Epithelial cell of esophagus (primary cell): Measurements from ENCODE around the gene CCDC85A.

ENCODE experiments used
- DNase-seq: peaks from one replicate; pipeline ENCODE4 v3.0.0; 2010; ENCODE audit warnings: low read depth
- H3K4me3 ChIP-seq: 2 replicates; pipeline ENCODE4 v1.5.1; 2011; ENCODE audit warnings: mild to moderate bottlenecking, low read length, control low read depth
- TF ChIP-seq, protein P1 (sequence below): IDR thresholded peaks from 2 replicates; pipeline ENCODE4 v1.5.1; 2011; ENCODE audit warnings: low read depth, mild to moderate bottlenecking, low read length, control low read depth, inconsistent platforms; ENCODE audit not compliant: insufficient read depth; ENCODE audit errors: missing control alignments

Gene CCDC85A

DNA sequence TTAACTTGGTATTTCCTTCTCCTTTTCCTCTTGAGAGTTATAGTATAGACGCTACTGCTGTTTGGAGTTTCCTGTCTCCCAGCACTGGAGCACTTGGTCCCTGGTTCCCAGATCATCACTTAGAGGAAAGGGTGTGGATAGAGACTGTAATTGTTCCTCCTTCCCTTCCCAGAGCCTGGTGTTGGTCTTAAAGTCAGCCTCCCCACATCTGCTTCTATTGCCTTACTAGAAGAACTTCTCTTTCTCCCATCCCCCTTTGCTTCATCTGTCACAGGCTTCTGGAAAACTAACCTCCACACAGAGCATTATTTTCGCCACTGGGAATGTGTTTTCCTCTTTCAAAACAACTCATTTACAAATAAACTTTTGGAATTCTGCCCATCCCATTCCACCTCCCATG, 131.0 kb downstream of the CCDC85A start:
- no peak for DNase-seq
- TF ChIP-seq, protein P1, sequence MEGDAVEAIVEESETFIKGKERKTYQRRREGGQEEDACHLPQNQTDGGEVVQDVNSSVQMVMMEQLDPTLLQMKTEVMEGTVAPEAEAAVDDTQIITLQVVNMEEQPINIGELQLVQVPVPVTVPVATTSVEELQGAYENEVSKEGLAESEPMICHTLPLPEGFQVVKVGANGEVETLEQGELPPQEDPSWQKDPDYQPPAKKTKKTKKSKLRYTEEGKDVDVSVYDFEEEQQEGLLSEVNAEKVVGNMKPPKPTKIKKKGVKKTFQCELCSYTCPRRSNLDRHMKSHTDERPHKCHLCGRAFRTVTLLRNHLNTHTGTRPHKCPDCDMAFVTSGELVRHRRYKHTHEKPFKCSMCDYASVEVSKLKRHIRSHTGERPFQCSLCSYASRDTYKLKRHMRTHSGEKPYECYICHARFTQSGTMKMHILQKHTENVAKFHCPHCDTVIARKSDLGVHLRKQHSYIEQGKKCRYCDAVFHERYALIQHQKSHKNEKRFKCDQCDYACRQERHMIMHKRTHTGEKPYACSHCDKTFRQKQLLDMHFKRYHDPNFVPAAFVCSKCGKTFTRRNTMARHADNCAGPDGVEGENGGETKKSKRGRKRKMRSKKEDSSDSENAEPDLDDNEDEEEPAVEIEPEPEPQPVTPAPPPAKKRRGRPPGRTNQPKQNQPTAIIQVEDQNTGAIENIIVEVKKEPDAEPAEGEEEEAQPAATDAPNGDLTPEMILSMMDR: no peak

DNA sequence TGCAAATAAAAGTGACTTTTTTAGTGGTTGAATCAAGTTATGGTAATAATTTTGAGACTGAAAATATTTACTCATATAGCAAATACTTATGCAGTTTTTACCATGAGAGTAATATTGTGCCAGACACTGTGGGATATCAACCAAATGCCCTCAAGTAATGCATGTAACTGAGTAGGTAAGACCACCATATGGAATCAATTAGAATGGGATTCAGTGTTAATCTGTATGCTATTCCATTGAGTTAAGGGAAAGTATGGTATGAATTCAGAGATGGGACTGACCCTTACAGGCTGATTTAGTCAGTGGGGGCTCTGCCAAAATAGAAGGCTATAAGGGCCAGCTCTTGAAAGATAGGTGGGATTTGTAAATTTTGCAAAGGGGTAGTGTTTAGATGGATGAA, 131.6 kb downstream of the CCDC85A start:
- DNase-seq: no peak
- TF ChIP-seq, protein P1: no peak
- H3K4me3 ChIP-seq: no peak overlapping the region

More for the DNA sequence above, 131.0 kb downstream of the CCDC85A start:
- H3K4me3 ChIP-seq: no peak overlapping the region

DNA sequence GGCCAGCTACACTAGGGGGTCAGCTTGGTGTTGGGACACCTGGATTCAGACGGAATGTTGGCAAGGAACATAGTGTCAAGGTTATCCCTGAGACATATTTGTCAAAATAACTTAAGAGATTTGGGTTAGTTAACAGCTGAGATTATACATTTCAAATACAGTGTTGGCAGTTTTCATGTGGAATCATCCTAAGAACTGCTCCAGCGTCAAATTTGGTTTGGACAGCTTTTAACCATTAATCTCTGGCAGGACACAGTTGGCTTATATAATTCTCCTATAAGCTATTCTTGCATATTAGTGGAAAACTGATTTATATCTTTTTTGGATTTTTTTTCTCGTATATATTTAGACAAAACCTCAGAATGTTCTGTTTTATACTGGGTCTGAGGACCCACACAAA, 132.2 kb downstream of the CCDC85A start:
- TF ChIP-seq, protein P1: no peak
- no peak for DNase-seq
- H3K4me3 ChIP-seq: no peak overlapping the region

DNA sequence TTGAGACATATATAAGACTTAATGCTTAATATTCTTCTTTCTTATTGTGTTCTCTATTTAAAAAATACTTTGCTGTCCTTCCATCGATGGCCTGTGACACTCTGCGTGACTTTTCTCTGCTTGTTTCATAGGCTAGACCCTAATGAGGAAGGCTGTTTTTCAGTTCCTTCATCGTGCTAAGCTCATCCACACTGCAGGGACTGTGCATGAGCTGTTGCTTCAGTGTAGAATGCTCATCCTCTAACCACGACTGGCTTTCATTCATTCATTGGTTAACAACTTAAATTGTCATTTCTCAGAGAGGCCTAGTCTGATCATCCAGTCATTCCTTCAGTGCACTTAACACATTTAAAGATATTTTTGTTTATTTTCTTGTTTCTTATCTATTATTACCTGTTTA, 134.4 kb downstream of the CCDC85A start:
- TF ChIP-seq, protein P1: no peak
- DNase-seq: no peak
- H3K4me3 ChIP-seq: no peak overlapping the region

DNA sequence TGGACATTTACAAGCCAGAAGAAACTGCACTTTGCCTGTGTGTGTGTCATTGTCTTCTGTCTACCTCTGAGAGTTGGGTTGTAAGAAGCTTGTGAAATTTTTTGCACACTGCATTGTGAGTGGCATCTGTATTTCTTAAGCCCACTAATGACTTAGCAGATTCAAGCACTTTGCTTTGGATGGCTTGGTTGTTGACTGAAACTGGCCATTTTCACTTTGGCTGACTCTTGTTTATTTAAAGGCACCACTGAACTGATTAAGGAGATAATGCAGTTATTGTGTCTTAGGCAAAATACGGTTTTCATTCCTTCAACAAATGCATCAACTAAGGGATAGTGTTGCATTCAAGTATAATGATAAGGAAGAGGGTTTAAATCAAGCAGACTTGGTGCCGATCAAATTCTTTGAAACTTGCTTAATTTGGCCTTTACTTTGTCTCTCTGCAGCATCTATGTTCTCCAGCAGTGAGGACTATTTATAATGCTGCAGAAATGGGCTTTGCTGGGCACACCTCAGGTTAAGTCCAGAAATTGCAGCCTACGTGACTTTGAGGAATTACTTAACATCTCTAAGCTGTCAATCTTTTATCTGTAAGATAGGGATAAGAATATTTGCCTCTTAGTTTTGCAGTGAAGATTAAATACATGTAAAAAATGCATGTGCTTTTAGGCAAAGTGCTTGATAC, 142.0 kb downstream of the CCDC85A start:
- TF ChIP-seq, protein P1: no peak
- DNase-seq: no peak
- H3K4me3 ChIP-seq: no peak overlapping the region

DNA sequence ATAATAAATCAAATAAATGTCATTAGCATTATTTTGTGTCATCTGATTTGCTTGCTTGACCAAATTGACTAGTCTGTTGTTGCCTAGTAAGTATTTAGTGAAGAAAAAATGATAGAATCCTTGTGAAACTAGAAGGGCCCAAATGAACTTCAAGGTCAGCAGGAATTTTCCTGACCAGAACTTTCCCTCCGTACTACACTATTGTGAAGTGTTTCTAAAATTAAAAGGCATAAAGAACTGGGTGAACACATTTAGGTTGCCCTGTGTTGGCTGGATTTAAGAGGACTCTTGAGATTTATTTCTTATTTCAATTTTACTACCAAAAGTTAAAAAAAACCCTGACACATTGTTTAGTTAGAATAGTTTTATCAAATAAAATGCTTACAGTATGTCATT, 142.6 kb downstream of the CCDC85A start:
- H3K4me3 ChIP-seq: no peak overlapping the region
- no peak for DNase-seq
- TF ChIP-seq, protein P1: no peak

DNA sequence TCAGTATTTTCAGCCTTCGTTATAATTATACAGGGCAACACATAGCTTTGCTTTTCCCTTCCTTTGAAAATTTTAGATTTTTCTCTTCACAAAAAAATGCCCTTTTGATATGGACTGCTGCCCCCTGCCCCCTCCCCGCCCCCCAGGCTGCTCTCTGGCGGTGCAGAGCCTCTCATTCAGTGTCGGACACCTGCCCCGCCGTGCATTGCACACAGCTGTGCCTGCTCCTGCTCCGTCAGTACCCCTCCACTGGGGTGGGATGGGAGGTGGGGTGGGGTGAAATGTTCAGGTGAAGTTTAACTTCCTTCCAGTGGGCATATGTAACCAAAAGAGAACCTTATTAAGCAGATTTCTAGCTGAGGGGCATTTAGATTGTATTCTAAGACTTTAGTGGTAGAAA, 148.0 kb downstream of the CCDC85A start:
- TF ChIP-seq, protein P1: no peak
- no peak overlapping the region for H3K4me3 ChIP-seq
- no peak for DNase-seq
